HL-60 (cell line): Measurements from ENCODE around the gene NACC2.

ENCODE experiments used
- CTCF ChIP-seq: IDR thresholded peaks from one replicate; pipeline ENCODE4 v1.5.1; 2011; ENCODE audit warnings: low read length, control low read depth, inconsistent platforms; ENCODE audit not compliant: insufficient read depth
- POLR2AphosphoS5 ChIP-seq: IDR thresholded peaks from 2 replicates; pipeline ENCODE4 v1.6.1; 2012; ENCODE audit warnings: low read depth

GRCh38 chr9:135991771-135992170, 103.3 kb downstream of the NACC2 start:
- no peak for TF ChIP-seq CTCF
- no peak for TF ChIP-seq POLR2AphosphoS5
